ENCODE data around the gene FGF3. TPM values are rescaled to one million over a fixed set of nuclear protein-coding genes. Genes with fewer than 3 reads are reported as not detected.

The FGF3 gene
- total RNA-seq, 1 experiment from 2014 or later, result not detected

GRCh38 chr11:69852056-69852455 is 32.8 kb upstream of the FGF3 start:
- ChIA-PET POLR2A (ENCODE audit: unreplicated experiment) (no interaction called here), CTCF (no interaction called here)
- no peaks in the 10 kb centered on the region for H3K9me2 ChIP-seq (replicated peaks; ENCODE audit: low read length)
- no peak overlapping the region for H3K27ac ChIP-seq (ENCODE audit: low read length)
- peaks cover 11% of the 10 kb centered on the region for H3K4me1 ChIP-seq (ENCODE audit: insufficient read depth, low read length)
- H3K9me3 ChIP-seq (ENCODE audit: low read length), result peaks cover 10% of the 10 kb centered on the region
- ATAC-seq (no peak), DNase-seq (no peak)
- H3K79me2 ChIP-seq (ENCODE audit: low read length), result no peaks in the 10 kb centered on the region
- TF ChIP-seq EZH2phosphoT487 (IDR thresholded peaks at IDR 0.05; ENCODE audit: borderline replicate concordance, low read length) (no peak), CTCF (conservative IDR thresholded peaks at IDR 0.05; ENCODE audit: low read depth, low read length) (no peak), EZH2 (IDR thresholded peaks at IDR 0.05; ENCODE audit: low read length, unreplicated experiment) (no peak)
- H4K20me1 ChIP-seq (ENCODE audit: low read length), result no peaks in the 10 kb centered on the region
- no peak overlapping the region for H2AFZ ChIP-seq (ENCODE audit: low read length)
- H3K36me3 ChIP-seq (ENCODE audit: low read depth, low read length), result no peaks in the 10 kb centered on the region
- H3F3A ChIP-seq (ENCODE audit: low read length, unreplicated experiment), result no peaks in the 10 kb centered on the region
- no peaks in the 10 kb centered on the region for H3K27me3 ChIP-seq (ENCODE audit: low read length)
- intact Hi-C loops (cut with micrococcal nuclease), result no loop called here
- H3K4me3 ChIP-seq (ENCODE audit: low read length), result no peak overlapping the region
- no TSS peak for BruUV-seq (replicated peaks)
- no peak overlapping the region for H3K9ac ChIP-seq (ENCODE audit: low read length)
- no peak overlapping the region for H3K4me2 ChIP-seq (ENCODE audit: low read length)

GRCh38 chr11:69848201-69848600 is 29.0 kb upstream of the FGF3 start:
- POLR2A ChIA-PET (ENCODE audit: unreplicated experiment), result no interaction called here
- intact Hi-C loops (cut with micrococcal nuclease), result no loop called here
- CTCF ChIA-PET, result no interaction called here

GRCh38 chr11:69844396-69844795 is 25.2 kb upstream of the FGF3 start:
- Histone ChIP-seq H4K20me1 (ENCODE audit: low read length) (no peaks in the 10 kb centered on the region), H3K36me3 (ENCODE audit: low read depth, low read length) (no peaks in the 10 kb centered on the region), H3K79me2 (ENCODE audit: low read length) (no peaks in the 10 kb centered on the region), H2AFZ (ENCODE audit: low read length) (no peak overlapping the region), H3K9me3 (ENCODE audit: low read length) (no peaks in the 10 kb centered on the region), H3K4me3 (ENCODE audit: low read length) (no peak overlapping the region), H3K9ac (ENCODE audit: low read length) (no peak overlapping the region), H3K4me1 (ENCODE audit: insufficient read depth, low read length) (peaks cover 4% of the 10 kb centered on the region), H3K27ac (ENCODE audit: low read length) (no peak overlapping the region), H3K9me2 (replicated peaks; ENCODE audit: low read length) (peaks cover 5% of the 10 kb centered on the region; the same call in 1 of the 2 replicates), H3F3A (ENCODE audit: low read length, unreplicated experiment) (no peaks in the 10 kb centered on the region), H3K4me2 (ENCODE audit: low read length) (no peak overlapping the region), H3K27me3 (ENCODE audit: low read length) (no peaks in the 10 kb centered on the region)
- CTCF ChIA-PET, result no interaction called here
- ATAC-seq (no peak), DNase-seq (no peak)
- BruUV-seq (replicated peaks), result no TSS peak
- POLR2A ChIA-PET (ENCODE audit: unreplicated experiment), result no interaction called here
- intact Hi-C loops (cut with micrococcal nuclease), result no loop called here
- TF ChIP-seq EZH2 (IDR thresholded peaks at IDR 0.05; ENCODE audit: low read length, unreplicated experiment) (no peak), CTCF (conservative IDR thresholded peaks at IDR 0.05; ENCODE audit: low read depth, low read length) (no peak), EZH2phosphoT487 (IDR thresholded peaks at IDR 0.05; ENCODE audit: borderline replicate concordance, low read length) (no peak)

More at GRCh38 chr11:69848201-69848600, 29.0 kb upstream of the FGF3 start:
- no peak for ATAC-seq
- Histone ChIP-seq H3K4me2 (ENCODE audit: low read length) (no peak overlapping the region), H3F3A (ENCODE audit: low read length, unreplicated experiment) (no peaks in the 10 kb centered on the region), H2AFZ (ENCODE audit: low read length) (no peak overlapping the region), H3K4me1 (ENCODE audit: insufficient read depth, low read length) (no peaks in the 10 kb centered on the region), H3K9me3 (ENCODE audit: low read length) (peaks cover 10% of the 10 kb centered on the region), H3K27ac (ENCODE audit: low read length) (no peak overlapping the region), H4K20me1 (ENCODE audit: low read length) (no peaks in the 10 kb centered on the region), H3K9me2 (replicated peaks; ENCODE audit: low read length) (peaks cover 5% of the 10 kb centered on the region; the same call in 1 of the 2 replicates), H3K79me2 (ENCODE audit: low read length) (no peaks in the 10 kb centered on the region), H3K4me3 (ENCODE audit: low read length) (no peak overlapping the region), H3K36me3 (ENCODE audit: low read depth, low read length) (no peaks in the 10 kb centered on the region), H3K9ac (ENCODE audit: low read length) (no peak overlapping the region), H3K27me3 (ENCODE audit: low read length) (no peaks in the 10 kb centered on the region)
- DNase-seq, result peak; percentile 25
- TF ChIP-seq EZH2phosphoT487 (IDR thresholded peaks at IDR 0.05; ENCODE audit: borderline replicate concordance, low read length), result no peak
- BruUV-seq (replicated peaks), result no TSS peak
